Lung microvascular endothelial cell (primary cell): ENCODE measurements around the gene CARD8. TPM values are rescaled to one million over a fixed set of nuclear protein-coding genes. Genes with fewer than 3 reads are reported as not detected.
"Not testable (repeated sequence)": the region's sequence is repeated elsewhere in the genome, so short reads cannot be mapped to it uniquely, and the experiment has no call there.

Experiments
- DNase-seq, 2 donors: peaks; one replicate each; pipeline versions ENCODE4 v3.0.0 to v3.0.0-alpha.2; 2010; ENCODE audit warnings: low read depth in 2 of 2
- total RNA-seq: library from RNA; depleted of rRNA; stranded (reverse); fragments of >200 nt; gene quantifications from 2 replicates; pipeline ENCODE4 v1.2.1, GENCODE V29; 2014

The CARD8 gene, protein sequence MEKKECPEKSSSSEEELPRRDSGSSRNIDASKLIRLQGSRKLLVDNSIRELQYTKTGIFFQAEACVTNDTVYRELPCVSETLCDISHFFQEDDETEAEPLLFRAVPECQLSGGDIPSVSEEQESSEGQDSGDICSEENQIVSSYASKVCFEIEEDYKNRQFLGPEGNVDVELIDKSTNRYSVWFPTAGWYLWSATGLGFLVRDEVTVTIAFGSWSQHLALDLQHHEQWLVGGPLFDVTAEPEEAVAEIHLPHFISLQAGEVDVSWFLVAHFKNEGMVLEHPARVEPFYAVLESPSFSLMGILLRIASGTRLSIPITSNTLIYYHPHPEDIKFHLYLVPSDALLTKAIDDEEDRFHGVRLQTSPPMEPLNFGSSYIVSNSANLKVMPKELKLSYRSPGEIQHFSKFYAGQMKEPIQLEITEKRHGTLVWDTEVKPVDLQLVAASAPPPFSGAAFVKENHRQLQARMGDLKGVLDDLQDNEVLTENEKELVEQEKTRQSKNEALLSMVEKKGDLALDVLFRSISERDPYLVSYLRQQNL
- total RNA-seq: 55.4 and 69.6 TPM in 2 replicates

DNA sequence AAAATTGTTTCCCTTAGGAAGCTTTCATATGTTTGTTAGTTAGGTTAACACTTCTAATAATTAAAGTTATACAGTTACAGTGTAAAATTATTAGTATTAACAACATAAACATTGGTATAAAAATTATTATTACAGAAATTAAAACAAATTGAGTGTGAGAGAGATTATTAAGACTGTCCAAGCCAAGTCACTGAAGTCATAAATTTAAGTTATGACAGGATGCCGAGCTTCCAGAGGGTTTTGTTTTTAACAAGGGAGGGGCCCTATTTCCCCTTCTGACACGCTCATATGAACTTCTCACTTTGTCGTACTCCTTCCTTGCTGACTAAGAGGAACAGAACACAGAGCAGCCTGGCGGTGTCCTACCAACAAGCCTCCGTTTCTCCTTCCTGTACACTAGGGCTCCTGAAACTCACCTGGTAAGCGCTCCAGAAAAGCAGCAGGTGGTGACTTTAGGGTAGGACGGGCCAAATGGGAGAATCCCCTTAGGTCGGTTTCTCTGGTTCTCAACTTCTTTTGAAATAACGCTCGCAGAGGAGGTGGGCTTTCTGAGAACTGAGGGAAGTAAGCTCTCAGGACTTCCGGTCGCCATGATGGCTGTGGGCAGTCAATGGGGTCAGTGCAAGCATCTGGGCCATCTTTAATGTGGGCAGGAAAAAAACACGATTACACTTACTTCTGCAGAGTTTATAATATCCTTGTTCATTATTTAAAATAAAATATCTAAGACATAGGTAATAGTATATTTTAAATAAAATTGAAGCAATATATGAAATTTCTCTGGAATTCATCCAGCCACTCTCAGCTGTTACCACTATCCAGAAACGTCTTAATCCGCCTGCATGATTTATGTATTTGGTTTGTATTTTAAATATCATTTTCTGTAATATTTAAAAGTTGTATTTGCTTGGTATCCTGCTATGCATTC is at the start of gene CARD8:
CARD8 (minus strand) TSS at position 537 of the 928 bp plus-strand sequence. CDS start 14,892 bp downstream, outside the sequence.
- peak; percentile 92 to 94 for DNase-seq

DNA sequence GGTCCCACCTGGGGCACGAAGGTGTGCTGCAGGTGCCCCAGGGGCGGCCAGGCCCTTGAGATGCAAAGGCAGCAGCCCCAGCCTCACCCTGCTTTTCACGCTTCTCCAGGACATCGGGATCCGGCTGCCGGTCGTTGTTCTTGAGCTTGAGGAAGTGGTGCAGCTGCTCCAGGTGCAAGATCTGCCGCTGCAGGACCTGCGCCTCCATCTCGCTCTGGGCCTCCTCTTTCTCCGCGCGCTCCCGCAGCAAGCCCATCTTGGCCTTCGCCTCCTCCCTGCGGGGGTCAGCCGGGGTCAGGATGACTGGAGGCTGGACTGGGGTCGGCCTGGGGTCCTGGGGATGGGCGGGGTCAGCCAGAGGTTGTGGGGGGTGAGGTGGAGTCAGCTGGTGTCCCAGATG is 48.2 kb upstream of the CARD8 start:
- DNase-seq: no peak

DNA sequence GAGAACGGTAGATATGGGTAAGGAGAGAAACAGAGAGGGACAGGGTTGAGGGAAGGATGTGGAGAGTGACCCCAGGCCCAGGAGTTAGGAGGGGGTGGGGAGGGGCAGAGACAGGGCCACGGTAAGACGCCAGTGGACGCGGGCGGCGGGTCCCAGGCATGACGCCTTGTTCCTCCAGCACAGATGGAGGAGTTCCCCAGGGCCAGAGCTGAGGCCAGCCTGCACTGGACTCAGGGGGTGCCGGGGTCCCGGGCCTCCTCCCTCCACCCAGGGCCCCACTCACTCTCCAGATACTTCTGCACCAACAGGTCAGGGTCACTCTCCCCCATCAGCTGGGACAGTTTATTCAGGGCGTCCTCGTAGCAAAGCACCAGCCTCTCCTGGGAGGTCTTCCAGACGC is 47.7 kb upstream of the CARD8 start:
- no peak for DNase-seq

DNA sequence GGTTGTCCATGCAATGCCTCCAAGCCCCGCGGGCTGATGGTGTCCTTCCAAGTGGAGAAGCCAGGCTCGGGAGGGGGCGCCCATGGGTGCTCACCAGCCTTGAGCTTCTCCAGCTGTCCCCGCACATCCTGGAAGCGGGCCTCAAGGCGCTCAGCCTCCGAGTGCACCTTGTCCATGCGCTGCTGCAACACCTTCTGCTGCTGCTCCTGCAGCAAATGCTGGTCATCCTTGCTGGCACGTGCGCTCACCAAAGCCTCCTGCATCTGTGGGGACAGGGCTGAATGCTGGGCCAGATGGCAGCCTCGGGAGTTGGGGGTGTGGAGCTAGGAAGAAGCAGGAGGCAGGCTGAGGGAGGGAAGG is 46.9 kb upstream of the CARD8 start:
- no peak for DNase-seq

DNA sequence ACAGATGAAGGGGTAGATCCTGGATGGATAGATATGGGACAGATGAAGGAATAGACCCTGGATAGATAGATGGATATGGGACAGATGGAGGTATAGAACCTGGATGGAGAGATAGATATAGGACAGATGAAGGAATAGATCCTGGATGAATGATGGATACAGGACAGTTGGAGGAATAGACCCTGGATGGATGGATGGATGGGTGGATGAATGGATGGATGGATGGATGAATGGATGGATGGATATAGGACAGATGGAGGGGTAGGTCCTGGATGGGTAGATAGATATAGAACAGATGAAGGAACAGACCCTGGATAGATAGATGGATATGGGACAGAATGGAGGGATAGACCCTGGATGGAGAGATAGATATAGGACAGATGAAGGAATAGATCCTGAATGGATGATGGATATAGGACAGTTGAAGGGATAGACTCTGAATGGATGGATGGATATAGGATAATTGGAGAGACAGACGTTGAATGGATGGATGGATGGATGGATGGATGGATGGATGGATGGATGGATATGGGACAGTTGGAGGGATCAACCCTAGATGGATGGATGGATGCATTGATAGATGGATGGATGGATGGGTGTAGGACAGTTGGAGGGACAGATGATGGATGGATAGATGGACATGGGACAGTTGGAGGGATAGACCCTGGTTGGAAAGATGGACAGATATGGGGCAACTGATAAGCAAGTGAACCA is 46.3 kb upstream of the CARD8 start:
- no peak for DNase-seq

DNA sequence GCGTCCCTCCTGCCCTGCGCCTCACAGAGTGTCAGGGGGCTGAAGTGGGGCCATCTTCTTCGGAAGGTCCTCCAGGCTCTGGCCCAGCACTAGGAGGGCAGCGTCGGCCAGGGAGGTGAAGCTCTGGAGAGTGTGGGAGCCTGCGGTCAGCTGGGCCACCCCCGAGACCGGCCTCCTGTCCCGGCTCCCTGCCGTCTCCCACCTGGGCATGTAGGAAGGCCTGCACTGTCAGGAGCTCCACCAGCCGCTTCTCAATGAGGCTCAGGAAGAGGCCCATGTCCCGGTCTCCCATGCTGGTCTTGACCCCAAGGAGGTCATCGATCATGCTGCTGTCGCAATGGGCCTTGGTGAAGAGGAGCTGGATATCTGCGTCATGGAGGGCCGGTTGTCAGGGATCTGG is 42.3 kb upstream of the CARD8 start:
- no peak for DNase-seq

DNA sequence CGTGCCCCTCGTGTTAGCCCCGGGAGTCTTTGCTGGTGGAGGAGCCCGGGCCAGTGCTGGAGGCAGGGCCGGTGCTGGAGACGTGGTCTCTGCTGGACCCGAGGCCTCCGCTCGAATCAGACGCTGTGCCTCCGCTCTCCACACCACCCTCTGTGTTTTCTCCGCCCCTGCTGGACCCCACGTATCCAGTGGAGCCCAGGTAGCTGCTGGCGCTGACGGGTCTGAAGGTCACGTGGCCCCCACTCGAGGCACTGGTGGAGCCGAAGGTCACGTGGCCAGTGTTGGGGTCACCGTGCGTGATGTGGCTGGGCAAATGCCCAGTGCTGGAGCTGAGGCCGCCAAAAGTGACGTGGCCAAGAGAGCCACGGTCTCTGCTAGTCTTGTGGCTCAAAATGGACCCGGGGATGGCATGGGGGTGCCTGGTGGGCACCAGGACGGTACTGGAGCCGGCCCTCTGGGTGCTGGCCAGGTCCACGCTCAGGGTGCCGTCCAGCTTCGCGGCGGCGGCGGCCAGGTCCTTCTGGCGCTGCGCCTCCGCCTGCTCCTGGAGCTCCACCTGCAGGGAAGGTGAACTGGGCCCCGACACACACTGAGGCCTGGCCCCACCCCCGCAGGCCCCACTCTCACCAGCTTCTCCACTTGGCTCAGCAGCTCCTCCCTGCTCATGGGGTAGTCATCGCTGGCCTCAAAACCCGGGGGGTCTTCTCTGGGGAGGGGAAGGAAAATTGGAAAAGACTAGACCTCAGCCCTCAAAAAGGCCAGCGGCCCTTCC is 41.4 kb upstream of the CARD8 start:
- DNase-seq: no peak

DNA sequence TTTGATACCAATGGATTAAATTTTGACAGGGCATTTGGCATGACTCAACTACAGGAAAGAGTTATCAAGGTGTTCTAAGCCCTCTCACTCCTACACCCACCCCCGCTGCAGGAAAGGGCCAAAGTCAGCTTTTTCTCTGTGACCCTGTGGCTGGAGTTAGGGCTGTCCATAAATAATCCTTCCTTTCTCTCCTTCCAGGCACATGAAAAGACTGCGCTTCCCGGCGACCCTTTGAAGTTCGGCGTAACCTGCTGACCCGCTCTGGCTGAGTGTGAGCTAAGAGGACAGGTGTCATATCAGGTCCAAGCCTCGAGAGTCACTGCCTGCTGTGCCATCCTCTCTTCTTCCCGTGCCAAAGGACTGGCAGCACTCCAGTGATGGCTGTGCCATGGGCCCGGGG is 39.7 kb upstream of the CARD8 start:
- peak in 1 of 2 donors; percentile 73 for DNase-seq

DNA sequence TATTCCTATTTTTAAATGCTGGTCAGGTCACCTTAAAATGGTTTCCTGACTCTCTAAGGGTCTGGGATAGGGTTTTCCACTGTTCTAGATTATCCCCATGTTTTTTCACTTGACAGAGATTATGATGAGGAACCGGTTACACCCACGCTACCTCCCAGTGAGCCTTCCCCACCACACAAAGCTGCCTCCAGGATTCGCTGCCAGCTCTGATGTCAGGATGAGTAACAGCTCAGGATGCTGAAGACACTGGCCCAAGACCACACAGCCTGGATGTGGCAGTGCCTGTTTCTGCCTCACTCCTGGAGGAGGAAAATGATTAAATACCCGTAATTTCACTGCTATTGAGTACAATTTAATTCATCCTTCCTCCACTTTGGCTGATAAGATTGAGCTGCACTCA is 37.1 kb upstream of the CARD8 start:
- peak in 1 of 2 donors; percentile 43 for DNase-seq

DNA sequence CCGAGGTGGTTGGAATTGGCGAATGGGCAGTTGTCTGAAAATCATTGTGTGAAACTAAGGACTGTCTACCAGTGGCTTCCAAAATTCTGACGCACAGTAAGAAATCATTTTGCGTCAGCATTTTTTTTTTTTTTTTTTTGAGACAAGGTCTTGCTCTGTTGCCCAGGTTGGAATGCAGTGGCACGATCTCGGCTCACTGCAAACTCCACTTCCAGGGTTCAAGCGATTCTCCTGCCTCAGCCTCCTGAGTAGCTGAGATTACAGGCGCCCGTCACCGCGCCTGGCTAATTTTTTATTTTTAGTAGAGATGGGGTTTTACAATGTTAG is 35.7 kb upstream of the CARD8 start:
- not testable (repeated sequence) for DNase-seq

DNA sequence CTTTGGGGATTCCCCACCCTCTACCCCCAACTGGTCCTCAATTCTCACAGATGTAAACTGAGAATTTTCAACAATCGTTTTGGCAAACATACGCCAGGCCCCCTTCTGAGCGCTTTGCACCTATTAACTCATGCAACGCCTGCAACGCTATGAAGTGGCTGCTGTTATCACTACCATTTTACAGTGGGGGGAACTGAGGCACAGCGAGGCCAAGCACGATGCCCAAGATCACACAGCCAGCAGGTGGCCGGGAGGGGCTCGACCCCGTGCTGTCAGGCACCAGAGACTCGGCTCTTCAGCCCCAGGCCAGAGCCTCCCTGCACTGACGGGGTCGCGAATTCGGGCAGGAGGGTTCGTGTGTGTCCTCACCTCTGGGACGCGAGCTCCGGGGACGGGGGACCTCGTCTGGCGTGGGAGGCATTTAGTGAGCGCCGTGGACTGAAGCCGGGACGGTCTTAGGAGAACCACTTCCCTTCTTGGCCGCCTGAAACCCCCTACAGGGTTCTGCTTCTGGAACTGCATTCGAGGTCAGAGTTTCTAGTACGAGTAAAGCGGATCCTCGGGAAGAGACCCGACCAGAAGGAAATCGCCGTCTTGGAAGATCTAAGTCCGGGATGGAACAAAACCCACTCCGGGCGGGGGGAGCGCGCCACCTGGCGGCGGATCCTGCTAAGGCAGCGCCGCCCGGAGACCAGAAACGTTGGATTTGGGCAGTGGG is 35.2 kb upstream of the CARD8 start:
- peak; percentile 65 to 71 for DNase-seq

DNA sequence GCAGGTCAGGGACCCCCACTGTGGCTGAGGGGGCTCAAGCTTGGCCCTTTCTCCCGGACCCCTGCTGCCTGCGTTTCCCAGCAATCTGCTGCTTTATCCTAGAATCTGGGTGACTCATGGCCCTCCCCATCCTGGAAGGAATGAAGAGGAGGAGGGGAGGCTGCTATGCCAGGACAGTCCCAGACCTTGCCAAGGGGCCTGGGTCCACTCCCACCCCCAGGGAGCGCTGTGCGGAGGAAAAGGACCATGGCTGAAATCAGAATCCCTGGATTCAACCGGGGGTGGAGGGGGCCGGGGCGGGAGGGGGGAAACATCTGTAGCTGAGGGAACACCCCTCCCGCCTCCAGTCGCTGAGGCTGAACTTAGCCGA is 34.7 kb upstream of the CARD8 start:
- DNase-seq: no peak

DNA sequence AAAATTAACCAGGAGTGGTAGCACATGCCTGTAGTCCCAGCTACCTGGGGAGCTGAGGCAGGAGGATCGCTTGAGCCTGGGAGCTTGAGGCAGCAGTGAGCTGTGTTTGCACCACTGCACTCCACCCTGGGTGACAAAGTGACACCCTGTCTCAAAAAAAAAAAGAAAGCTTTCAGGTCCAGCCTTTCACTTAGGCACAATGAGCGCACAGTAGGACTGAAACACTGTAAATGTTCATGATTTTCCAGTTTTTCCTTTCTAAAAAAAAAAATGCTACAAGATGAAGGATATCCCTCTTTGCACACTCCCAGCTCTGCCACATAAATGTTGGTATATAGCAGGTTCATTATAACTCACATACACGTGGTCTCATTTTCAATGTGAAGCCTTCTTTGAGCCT is 32.0 kb upstream of the CARD8 start:
- no peak for DNase-seq

DNA sequence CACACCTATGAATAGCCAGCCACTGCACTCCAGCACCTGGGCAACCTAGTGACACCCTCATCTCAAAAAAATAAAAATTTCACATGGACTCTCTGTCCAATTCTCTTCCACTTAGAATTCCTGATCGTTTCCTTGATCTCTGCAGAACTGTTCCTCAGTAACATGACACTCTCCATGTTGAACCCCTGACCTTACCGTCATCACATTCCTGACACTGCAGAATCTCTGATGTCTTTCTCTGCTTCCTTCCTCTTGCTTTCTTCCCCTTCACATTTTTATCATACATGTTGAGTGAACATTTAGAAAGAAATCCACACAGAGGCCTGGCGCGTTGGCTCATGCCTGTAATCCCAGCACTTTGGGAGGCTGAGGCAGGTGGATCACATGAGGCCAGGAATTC is 29.2 kb upstream of the CARD8 start:
- DNase-seq: no peak

DNA sequence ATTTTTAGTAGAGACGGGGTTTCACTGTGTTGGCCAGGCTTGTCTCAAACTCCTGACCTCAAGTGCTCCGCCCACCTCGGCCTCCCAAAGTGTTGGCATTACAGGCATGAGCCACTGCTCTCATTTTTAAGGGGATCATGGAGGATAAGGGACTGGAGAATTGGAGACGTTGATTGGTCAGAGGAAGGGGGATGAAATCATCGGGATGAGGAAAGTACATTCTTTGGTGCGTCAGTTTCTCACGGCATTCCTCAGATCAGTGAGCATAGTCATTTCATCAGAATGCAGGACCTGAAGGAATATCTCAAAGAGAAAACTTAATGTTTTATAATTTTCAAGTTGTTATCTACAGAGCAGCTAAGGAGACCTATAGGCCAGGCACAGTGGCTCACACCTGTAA is 28.2 kb upstream of the CARD8 start:
- no peak for DNase-seq

DNA sequence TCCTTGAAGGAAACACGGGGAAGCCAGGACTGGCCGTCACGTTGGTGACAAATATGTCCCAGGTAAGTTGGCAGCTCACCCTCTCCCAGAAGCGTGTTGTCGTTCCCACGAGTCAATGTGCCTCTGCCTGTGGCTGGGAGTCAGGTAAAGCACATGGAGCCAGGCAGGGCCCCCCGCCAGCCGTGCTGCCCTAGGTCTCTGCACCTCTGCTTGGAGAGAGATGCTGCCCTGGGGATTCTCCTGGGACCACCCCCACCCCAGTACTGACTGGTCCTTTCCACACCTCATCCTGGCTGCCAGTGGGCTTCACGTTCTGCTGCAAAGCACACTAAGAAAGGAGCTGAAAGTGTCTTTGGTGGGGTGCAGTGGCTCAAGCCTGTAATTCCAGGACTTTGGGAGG is 24.0 kb upstream of the CARD8 start:
- no peak for DNase-seq

DNA sequence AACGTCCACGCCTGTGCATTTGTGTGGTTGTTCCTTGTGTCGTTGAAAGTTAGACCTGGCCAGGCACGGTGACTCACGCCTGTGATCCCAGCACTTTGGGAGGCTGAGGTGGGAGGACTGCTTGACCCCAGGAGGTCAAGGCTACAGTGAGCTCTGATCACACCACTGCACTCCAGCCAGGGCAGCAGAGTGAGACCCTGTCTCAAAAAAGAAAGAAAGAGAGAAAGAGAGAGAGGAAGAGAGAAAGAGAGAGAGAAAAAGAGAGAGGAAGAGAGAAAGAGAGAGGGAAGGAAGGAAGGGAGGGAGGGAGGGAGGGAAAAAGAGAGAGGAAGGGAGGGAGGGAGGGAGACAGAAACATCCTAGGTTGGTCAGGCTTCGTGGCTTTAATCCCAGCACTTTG is 19.2 kb upstream of the CARD8 start:
- DNase-seq: no peak

DNA sequence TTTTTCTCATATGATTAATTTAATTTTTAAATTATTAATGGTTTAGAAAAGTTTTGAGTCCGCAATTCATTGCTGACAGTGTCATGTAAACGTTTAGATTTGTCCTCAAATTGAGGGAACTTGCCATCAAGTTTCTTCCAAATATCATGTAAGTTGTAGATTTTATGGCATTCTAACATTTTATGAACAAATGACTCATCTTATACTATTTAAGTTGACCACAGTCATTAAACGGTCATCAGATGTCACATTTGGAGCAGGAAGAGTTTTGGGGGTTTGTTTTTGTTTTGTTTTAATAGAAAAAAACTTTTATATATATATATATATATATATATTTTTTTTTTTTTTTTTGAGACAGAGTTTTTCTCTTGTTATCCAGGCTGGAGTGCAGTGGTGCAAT is 18.5 kb upstream of the CARD8 start:
- no peak for DNase-seq

DNA sequence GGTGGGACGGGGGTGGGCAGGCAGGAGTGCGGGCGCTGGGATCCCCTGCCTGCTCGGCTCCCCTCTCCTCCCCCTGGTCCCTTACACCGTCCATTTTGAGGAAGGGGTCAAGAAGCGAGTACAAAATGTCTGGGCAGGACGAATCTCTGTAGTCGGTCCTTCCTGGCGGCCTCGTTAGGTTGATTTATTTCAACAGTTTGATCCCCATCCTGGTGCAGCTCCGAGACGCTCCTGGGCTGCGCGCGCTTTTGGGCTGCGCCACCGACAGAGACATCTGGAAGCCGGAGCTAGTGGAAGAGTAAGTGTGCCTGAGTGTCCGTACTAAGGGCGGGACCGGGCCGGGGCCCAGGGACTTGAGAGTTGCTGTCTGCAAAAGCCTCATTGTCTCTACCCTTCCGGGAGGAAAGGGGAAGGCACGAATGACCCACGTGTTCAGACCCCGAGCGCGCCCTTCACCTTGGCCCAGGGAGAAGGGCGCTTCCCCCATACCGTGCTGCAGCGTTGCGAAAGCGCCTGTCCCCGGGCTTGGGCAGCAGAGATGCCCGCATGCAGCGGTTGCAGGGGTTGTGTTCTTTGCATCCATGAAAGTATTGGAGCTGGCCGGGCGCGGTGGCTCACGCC is 15.9 kb upstream of the CARD8 start:
- DNase-seq: peak; percentile 21 to 30

DNA sequence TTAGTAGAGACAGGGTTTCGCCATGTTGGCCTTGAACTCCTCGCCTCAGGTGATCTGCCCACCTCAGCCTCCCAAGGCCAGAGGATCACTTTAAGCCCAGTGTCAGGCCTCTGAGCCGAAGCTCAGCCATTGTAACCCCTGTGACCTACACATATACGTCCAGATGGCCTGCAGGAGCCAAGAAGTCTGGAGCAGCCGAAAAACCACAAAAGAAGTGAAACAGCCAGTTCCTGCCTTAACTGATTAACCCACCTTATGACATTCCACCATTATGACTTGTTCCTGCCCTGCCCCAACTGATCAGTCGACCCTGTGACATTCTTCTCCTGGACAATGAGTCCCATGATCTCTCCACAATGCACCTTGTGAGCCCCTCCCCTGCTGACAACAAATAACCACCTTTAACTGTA is 13.9 kb upstream of the CARD8 start:
- DNase-seq: not testable (repeated sequence)
